HG02885 (cell line): Measurements from ENCODE around the gene RBM42.

Source experiments
- ATAC-seq: cut with Tn5 transposase; IDR thresholded peaks from one replicate; pipeline ENCODE4 v1.9.1; 2021; ENCODE audit warnings: mild to moderate bottlenecking; ENCODE audit not compliant: unreplicated experiment, poor library complexity

The RBM42 gene

GRCh38 chr19:35619290-35619923 lies 9.4 kb upstream of the RBM42 start:
- ATAC-seq = no peak

DNA sequence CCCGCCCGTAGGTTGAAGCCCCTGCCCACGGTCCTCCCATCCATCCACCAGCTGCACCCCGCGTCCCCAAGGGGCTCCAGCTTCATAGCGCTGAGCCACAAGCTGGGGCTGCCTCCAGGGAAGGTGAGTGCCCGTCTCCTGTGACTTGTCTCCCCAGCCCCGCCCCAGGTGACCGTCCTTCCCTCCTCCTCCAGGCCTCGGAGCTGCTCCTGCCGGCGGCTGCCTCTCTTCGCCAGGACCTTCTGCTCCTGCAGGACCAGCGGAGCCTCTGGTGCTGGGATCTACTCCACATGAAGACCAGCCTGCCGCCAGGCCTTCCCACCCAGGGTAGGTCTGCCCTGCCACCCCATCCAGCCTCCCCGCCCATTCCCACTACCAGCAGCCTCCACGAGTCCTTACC lies 8.8 kb upstream of the RBM42 start:
- ATAC-seq = no peak

DNA sequence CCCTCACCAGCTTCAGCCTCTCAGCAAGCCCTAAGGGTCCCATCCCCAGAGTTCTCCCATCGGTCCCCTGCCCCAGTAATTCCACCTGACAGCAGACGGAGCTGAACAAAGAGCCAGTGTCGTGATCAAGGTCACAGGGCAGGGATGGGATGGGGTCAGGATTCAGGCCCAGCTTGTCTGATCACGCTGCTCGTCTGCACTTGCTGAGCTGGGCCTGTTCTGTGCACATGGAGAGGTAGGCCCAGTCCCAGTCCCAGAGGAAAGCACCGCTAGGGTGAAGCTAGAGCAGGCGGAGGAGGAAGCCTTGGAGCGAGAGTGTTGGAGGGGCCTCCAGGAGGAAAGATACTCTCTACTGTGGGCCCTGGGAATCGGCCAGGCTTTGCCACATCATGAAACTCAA lies 7.1 kb upstream of the RBM42 start:
- ATAC-seq = no peak

- no peak for ATAC-seq
These were observed 6.1 kb upstream of the RBM42 start for GRCh38 chr19:35622750-35623149.

- ATAC-seq = no peak
These were observed 5.4 kb upstream of the RBM42 start for GRCh38 chr19:35623327-35624010.

- no peak for ATAC-seq
These were observed 622 bp upstream of the RBM42 start for GRCh38 chr19:35628264-35628564.

GRCh38 chr19:35629332-35629633 lies 447 bp downstream of the RBM42 start:
- ATAC-seq = no peak

DNA sequence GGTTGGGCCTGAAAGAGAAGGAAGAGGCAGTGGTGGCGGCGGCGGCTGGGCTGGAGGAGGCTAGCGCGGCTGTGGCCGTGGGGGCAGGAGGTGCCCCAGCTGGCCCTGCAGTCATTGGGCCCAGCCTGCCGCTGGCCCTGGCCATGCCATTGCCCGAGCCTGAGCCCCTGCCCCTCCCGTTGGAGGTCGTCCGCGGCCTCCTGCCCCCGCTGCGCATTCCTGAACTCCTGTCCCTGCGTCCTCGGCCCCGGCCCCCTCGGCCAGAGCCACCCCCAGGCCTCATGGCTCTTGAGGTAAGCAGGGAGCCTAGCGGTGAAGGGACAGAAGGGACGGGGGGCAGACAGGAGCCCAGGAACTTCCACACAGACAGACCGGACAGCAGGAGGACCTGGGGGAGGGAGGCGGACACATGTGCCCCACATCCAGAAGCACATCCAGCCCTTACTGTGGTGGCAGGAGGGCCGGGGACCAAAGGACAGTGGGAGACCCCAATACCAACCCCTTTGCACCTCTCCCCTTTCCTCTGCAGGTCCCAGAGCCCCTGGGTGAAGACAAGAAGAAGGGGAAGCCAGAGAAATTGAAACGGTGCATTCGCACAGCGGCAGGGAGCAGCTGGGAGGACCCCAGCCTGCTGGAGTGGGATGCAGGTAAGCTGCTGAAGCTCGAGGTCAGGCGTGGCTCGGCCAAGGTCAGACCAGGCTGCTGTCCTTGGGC lies 5.0 kb downstream of the RBM42 start:
- no peak for ATAC-seq

DNA sequence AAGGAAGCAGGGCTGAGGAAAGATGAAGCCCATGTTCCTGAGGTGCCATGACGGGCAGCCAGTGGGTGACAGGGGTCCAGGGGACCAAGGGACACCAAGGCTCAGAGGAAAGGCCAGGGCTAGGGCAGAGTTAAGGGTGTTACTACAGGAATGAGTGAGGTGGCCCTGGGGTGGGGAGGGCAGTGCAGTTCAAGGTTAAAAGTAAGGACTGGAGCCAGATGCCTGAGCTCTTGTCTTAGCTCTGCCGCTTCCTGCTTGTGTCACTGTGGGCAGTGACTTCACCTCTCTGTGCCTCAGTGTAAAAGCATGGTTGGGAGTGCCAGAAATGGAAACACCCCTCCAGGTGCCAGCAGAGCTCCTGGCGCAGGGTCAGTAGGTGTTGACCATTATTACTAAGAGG lies 7.8 kb downstream of the RBM42 start:
- ATAC-seq = no peak

DNA sequence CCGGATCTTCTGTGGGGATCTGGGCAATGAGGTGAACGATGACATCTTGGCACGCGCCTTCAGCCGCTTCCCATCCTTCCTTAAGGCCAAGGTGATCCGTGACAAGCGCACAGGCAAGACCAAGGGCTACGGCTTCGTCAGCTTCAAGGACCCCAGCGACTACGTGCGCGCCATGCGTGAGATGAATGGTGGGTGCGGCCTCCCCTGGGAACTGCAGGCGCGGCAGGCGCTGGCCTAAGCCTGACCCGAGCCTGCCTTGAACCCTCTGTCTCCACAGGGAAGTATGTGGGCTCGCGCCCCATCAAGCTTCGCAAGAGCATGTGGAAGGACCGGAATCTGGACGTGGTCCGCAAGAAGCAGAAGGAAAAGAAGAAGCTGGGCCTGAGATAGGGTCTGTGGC lies 8.3 kb downstream of the RBM42 start:
- no peak for ATAC-seq

- ATAC-seq = no peak
These were observed 10.4 kb downstream of the RBM42 start for GRCh38 chr19:35639321-35639639.

- no peak for ATAC-seq
These were observed 11.0 kb downstream of the RBM42 start for GRCh38 chr19:35639863-35640262.

GRCh38 chr19:35641515-35642151 lies 12.8 kb downstream of the RBM42 start, which contains the start of gene ETV2:
ETV2 (plus strand) TSS chr19:35641745; CDS start chr19:35642461, 716 bp downstream.
- ATAC-seq = no peak

DNA sequence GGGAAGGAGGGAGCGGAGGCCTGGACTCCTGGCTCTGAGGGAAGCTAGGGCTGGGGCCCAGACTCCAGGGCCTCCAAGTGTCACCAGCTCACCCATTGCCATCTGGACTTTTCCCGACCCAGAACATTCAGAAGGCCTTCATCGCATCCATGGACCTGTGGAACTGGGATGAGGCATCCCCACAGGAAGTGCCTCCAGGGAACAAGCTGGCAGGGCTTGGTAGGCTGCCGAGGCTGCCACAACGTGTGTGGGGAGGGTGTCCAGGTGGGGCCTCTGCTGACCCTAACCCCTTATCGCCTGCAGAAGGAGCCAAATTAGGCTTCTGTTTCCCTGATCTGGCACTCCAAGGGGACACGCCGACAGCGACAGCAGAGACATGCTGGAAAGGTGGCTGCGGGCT lies 13.5 kb downstream of the RBM42 start:
- no peak for ATAC-seq

DNA sequence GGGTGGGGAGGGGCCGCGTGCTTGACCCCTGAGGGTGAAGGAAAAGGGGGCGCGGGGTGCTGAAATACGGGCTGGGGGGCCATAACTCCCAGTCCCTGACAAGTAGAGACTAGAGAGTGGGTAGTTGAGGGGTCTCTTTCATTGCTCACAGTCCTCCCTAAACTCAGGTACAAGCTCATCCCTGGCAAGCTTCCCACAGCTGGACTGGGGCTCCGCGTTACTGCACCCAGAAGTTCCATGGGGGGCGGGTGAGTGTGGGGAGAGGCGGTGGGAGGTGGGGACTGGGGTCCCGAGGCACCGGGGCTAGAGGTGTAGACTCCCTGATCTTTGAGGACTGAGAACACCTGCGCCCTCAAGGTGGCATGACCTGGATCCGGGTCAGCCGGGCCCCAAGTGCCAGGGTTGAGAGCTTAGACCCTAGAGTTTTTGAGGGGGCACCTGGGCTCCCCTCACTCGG lies 14.0 kb downstream of the RBM42 start:
- no peak for ATAC-seq

DNA sequence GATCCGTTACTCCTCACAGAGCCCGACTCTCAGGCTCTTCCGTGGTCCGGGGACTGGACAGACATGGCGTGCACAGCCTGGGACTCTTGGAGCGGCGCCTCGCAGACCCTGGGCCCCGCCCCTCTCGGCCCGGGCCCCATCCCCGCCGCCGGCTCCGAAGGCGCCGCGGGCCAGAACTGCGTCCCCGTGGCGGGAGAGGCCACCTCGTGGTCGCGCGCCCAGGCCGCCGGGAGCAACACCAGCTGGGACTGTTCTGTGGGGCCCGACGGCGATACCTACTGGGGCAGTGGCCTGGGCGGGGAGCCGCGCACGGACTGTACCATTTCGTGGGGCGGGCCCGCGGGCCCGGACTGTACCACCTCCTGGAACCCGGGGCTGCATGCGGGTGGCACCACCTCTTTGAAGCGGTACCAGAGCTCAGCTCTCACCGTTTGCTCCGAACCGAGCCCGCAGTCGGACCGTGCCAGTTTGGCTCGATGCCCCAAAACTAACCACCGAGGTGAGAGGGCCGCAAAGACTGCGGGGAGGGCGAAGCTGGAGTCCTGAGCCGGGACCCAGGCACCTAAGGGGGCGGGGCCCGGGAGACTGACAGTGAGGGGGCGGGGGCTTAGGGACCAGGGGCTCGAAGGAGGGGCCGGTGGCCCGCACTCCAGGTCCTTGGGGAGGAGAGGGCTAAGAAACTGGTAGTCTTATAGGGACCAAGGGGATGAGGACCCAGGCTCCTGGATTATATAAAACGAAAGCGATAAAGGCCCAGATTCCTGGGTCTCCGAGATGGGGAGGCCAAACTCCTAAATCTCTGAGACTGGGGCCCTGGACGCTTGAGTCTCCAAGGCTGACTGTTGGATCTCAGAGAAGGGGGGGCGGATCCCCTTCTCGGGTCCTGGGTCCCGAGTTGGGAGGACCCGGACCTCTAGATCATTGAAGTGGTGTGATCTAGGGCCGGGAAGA lies 14.7 kb downstream of the RBM42 start:
- ATAC-seq = peak; percentile 43

- peak; percentile 74 for ATAC-seq
These were observed 15.6 kb downstream of the RBM42 start for GRCh38 chr19:35644206-35644986.

DNA sequence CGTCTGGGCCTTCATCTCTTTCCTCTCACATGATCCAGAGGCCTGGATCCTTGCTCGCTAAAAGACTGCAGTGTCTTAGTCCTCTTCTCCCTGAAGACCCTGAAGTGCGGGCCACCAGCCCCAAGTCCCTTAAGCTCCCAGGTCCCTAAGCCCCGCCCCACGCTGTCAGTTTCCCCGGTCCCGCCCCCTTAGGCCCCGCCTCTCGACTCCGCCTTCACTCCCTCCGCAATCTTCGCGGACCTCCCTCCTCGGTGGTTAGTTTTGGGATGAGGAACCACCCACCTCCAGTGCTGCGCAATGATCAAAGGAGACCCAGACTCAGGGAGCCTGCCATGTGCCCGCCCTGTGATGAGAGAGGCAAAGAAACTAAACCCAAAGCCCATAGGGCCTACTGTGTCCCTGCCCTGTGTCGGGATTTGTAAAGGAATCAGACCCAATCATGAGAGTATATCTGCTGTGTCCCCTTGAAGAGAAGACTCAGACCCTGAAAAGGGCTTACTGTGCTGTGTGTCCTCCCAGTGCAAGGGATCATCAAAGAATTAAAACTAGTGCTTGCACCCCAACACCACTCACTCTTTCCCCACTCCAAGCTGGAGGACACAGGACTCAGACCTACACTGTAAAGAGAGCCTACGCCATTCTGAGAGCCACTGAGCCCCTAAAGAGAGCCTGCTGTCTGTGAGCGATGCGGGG lies 16.3 kb downstream of the RBM42 start:
- ATAC-seq = no peak
